ENCODE results near the gene CA9. TPM values are rescaled to one million over a fixed set of nuclear protein-coding genes. Genes with fewer than 3 reads are reported as not detected.

The CA9 gene
- total RNA-seq, 1 donor from 2014 or later: not detected

GRCh38 chr9:35650341-35651158, 23.2 kb upstream of the CA9 start, which contains the start of gene SIT1:
Gene SIT1 (minus strand): TSS chr9:35650931. CDS start chr9:35650853, 78 bp downstream.
- H3K36me3 Mint-ChIP-seq (ENCODE audit: unreplicated experiment): no peaks in the 10 kb centered on the region
- H3K9me3 Mint-ChIP-seq (ENCODE audit: unreplicated experiment): no peaks in the 10 kb centered on the region
- H3K4me3 Mint-ChIP-seq (ENCODE audit: unreplicated experiment): no peak within 1 kb of the TSS
- H3K27me3 Mint-ChIP-seq (ENCODE audit: unreplicated experiment): no peaks in the 10 kb centered on the region
- TF ChIP-seq, protein P1, sequence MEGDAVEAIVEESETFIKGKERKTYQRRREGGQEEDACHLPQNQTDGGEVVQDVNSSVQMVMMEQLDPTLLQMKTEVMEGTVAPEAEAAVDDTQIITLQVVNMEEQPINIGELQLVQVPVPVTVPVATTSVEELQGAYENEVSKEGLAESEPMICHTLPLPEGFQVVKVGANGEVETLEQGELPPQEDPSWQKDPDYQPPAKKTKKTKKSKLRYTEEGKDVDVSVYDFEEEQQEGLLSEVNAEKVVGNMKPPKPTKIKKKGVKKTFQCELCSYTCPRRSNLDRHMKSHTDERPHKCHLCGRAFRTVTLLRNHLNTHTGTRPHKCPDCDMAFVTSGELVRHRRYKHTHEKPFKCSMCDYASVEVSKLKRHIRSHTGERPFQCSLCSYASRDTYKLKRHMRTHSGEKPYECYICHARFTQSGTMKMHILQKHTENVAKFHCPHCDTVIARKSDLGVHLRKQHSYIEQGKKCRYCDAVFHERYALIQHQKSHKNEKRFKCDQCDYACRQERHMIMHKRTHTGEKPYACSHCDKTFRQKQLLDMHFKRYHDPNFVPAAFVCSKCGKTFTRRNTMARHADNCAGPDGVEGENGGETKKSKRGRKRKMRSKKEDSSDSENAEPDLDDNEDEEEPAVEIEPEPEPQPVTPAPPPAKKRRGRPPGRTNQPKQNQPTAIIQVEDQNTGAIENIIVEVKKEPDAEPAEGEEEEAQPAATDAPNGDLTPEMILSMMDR (IDR thresholded peaks at IDR 0.05): no peak
- no peak within 1 kb of the TSS for H3K27ac Mint-ChIP-seq (ENCODE audit: unreplicated experiment)
- no peak for DNase-seq (ENCODE audit: extremely low spot score, unreplicated experiment)
- H3K4me1 Mint-ChIP-seq (ENCODE audit: unreplicated experiment): peaks cover 9% of the 10 kb centered on the region

DNA sequence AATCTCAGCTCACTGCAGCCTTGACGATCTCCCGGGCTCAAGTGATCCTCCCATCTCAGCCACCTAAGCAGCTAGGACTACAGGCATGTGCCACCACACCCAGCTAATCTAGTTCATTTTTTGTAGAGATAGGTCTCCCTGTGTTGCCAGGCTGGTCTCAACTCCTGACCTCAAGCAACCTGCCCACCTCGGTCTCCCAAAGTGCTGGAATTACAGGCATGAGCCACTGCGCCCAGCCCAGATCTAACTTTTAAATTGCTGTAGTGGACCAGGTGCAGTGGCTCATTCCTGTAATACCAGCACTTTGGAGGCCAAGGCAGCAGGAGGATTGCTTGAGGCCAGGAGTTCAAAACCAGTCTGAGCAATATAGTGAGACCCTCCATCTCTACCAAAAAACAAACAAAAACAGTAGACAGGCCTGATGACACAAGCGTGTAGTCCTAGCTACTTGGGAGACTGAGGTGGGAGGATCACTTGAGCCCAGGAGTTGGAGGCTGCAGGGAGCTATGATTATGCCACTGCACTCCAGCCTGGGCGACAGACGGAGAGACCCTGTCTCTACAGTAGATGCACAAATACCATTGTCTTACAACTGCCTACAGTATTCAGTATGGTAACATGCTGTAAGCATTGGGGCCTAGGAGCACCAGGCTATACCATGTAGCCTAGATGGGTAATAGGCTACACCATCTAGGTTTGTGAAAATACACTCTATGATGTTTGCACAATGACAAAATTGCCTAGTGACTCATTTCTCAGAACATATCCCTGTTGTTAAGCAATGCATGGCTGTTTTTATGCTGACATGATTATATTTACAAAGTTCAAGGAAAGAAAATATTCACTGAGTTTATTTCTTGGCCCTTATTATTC, 21.5 kb upstream of the CA9 start:
- no peaks in the 10 kb centered on the region for H3K36me3 Mint-ChIP-seq (ENCODE audit: unreplicated experiment)
- TF ChIP-seq, protein P1 (IDR thresholded peaks at IDR 0.05): no peak
- H3K9me3 Mint-ChIP-seq (ENCODE audit: unreplicated experiment): no peaks in the 10 kb centered on the region
- H3K4me1 Mint-ChIP-seq (ENCODE audit: unreplicated experiment): peaks cover 13% of the 10 kb centered on the region
- no peak overlapping the region for H3K4me3 Mint-ChIP-seq (ENCODE audit: unreplicated experiment)
- H3K27ac Mint-ChIP-seq (ENCODE audit: unreplicated experiment): no peak overlapping the region
- no peak for DNase-seq (ENCODE audit: extremely low spot score, unreplicated experiment)
- no peaks in the 10 kb centered on the region for H3K27me3 Mint-ChIP-seq (ENCODE audit: unreplicated experiment)

GRCh38 chr9:35652829-35653209, 20.9 kb upstream of the CA9 start:
- Mint-ChIP-seq H3K9me3 (ENCODE audit: unreplicated experiment) (no peaks in the 10 kb centered on the region), H3K4me3 (ENCODE audit: unreplicated experiment) (no peak overlapping the region), H3K36me3 (ENCODE audit: unreplicated experiment) (no peaks in the 10 kb centered on the region), H3K27me3 (ENCODE audit: unreplicated experiment) (no peaks in the 10 kb centered on the region), H3K4me1 (ENCODE audit: unreplicated experiment) (peaks cover 11% of the 10 kb centered on the region), H3K27ac (ENCODE audit: unreplicated experiment) (no peak overlapping the region)
- TF ChIP-seq, protein P1 (IDR thresholded peaks at IDR 0.05): no peak
- no peak for DNase-seq (ENCODE audit: extremely low spot score, unreplicated experiment)

DNA sequence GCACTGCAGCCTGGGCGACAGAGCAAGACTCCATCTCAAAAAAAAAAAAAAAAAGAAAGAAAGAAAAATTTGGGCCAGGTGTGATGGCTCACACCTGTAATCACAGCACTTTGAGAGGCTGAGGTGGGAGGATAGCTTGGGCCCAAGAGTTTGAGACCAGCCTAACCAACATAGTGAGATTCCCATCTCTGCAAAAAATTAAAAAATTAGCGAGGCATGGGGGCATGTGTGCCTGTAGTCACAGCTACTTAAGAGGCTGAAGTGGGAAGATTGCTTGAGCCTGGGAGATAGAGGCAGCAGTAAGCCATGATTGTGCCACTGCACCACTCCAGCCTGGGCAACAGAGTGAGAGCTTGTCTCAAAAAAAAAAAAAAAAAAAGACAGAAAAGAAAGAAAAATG, 20.1 kb upstream of the CA9 start:
- TF ChIP-seq, protein P1 (IDR thresholded peaks at IDR 0.05): no peak
- peaks cover 11% of the 10 kb centered on the region for H3K4me1 Mint-ChIP-seq (ENCODE audit: unreplicated experiment)
- no peaks in the 10 kb centered on the region for H3K36me3 Mint-ChIP-seq (ENCODE audit: unreplicated experiment)
- no peaks in the 10 kb centered on the region for H3K9me3 Mint-ChIP-seq (ENCODE audit: unreplicated experiment)
- DNase-seq (ENCODE audit: extremely low spot score, unreplicated experiment): no peak
- no peaks in the 10 kb centered on the region for H3K27me3 Mint-ChIP-seq (ENCODE audit: unreplicated experiment)
- H3K4me3 Mint-ChIP-seq (ENCODE audit: unreplicated experiment): no peak overlapping the region
- no peak overlapping the region for H3K27ac Mint-ChIP-seq (ENCODE audit: unreplicated experiment)

DNA sequence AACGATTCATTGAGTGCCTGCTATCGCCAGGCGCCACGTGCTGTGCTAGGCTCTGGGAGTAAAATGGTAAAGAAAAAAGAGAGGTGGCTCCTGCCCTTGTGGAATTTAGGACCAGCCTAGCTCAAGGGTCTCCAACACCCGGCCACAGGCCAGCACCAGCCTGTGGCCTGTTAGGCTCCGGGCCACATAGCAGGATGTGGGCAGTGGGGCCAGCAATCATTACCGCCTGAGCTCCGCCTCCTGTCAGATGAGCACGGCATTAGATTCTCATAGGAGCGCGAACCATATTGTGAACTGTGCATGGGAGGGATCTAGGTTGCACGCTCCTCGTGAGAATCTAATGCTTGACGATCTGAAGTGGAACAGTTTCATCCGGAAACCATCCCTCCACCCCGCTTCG, 17.4 kb upstream of the CA9 start:
- Mint-ChIP-seq H3K9me3 (ENCODE audit: unreplicated experiment) (no peaks in the 10 kb centered on the region), H3K36me3 (ENCODE audit: unreplicated experiment) (peaks cover 9% of the 10 kb centered on the region), H3K4me1 (ENCODE audit: unreplicated experiment) (peaks cover 37% of the 10 kb centered on the region), H3K27me3 (ENCODE audit: unreplicated experiment) (no peaks in the 10 kb centered on the region), H3K27ac (ENCODE audit: unreplicated experiment) (peak overlapping the region; percentile 95), H3K4me3 (ENCODE audit: unreplicated experiment) (no peak overlapping the region)
- TF ChIP-seq, protein P1 (IDR thresholded peaks at IDR 0.05): no peak
- no peak for DNase-seq (ENCODE audit: extremely low spot score, unreplicated experiment)

Measured in osteocyte (in vitro differentiated cells).